Subcutaneous adipose tissue (tissue), 4 donors: ENCODE results near the gene PLD1. TPM values are rescaled to one million over a fixed set of nuclear protein-coding genes. Genes with fewer than 3 reads are reported as not detected.

Experiments used
- CTCF ChIP-seq: fragments of 450-650 bp; IDR thresholded peaks from one replicate; pipeline ENCODE4 v1.5.1; 2016; ENCODE audit warnings: low read depth, mild to moderate bottlenecking, control low read depth, antibody characterized with exemption, moderate library complexity
- total RNA-seq, 4 donors: library from RNA; depleted of rRNA; stranded (reverse); fragments of >200 nt; gene quantifications; one replicate each; pipeline ENCODE4 v1.1.0, GENCODE V29; 2016

PLD1 gene
- total RNA-seq, 4 donors from 2014 or later, result 20.5 to 48.2 (median 26.9) TPM

DNA sequence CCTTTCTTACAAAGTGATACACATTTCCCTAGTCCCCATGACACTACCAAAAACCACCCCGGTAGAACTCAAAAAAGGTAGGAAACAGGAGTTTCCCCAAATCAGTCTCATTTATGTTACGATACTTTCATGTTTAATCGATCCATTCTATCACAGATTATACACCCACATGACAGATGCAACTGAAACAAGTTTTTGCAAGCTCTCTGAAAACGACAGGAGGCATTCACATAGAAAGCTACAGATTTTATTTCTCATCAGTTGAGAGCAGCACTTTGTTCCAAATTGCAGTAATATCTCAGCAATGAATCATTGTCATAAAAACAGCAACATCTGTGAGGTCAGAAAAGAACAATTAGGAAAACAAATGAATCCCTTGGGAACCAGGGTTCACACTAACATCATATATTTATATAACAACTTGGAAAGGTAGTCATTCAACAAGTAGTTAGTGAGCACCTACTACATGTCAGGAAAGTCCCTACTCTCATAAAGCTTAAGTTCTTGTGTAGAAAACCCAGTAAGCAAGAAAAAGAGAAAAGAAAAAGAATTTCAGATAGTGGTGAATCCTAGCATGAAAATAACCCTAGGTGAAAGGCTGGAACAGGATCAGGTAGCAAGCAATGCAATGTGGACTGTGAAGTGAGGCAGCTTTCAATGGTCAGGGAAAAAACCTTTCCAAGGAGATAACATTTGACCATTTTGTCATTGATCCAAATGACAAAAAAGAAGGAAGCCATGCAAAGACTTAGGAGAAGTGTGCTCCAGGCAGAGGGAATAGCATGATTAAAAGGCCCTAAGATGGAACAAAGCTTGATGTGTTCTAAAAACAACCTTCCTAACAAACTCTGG, 8.3 kb downstream of the PLD1 start:
- TF ChIP-seq CTCF, result no peak

DNA sequence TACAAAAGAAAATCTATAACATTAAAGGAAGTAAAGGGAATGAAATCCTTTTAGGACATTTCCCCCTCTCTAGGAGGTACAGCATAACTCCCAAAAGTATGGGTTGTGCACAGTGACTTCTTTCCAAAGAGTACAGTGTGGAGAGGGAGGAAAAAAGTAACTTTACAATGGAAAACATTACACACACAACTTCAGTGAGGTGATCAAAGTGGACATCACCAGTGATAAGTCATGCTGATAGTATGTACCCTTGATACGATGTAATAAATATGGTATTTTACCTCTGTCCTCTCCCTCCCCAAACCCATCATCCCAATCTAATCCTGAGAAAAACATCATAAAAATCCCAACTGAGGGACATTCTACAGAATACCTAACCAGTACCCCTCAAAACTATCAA, 10.8 kb downstream of the PLD1 start:
- no peak for TF ChIP-seq CTCF

DNA sequence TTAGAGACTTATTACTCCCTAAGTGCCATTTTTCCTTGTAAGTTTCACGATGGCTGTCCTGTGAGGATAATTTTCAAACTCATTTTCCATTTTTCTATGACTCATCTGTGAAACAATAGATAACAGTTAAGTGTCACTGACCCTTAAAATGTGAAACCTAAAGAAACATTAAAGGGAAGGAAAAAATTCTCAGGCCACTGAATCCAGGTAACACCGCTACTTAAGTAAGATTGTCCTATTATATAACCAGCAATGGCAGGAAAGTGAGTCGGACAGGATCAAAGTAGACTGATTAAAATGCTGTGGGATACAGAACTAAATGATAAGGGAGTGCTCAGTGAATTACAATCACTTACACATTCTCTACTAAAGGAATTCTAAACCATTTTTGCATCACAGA, 12.4 kb downstream of the PLD1 start:
- TF ChIP-seq CTCF, result no peak

DNA sequence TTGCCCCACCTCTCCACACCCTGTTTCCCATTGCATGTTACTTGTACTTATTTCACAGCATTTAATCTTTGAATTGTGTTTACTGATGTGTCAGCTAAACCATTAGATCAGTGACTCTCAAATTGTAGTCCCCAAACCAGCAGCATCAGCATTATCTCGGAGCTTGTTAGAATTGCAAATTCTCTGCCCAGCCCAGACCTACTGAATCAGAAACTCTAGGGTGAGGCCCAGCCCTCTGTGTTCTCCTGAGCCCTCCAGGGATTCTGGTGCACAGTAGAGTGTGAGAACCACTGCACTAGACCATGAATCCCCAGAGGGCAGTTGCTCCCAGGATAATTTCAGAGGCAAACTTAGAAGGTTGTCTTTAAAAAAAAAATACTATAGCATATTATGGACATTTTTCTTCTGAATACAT, 13.0 kb downstream of the PLD1 start:
- TF ChIP-seq CTCF, result no peak

- no peak for TF ChIP-seq CTCF
These were observed 13.5 kb downstream of the PLD1 start for GRCh38 chr3:171796625-171797264.

DNA sequence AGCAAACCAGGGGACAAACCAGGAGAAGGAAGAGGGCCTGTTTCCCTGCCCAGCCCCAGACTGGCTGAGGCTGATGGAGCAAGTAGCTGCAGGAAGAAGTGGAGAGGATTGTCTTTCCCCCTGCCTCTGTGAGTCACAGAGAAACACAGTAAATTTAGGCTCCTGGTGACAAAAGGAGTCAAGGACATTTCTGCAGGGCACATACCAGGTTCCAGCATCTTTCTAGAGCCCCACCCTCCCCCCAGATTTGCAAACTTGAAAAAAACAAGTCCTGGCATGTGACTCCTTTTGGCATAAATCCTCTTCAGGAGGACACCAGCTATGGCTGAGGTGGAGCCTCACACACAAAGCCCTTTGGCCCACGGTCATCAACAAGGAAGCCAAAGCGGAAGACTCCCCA, 17.8 kb downstream of the PLD1 start:
- no peak for TF ChIP-seq CTCF

- TF ChIP-seq CTCF, result no peak
These were observed 18.6 kb downstream of the PLD1 start for GRCh38 chr3:171791692-171792076.
